HEK293T (cell line): ENCODE data around the gene AGFG2.
"Not testable (repeated sequence)": the region's sequence is repeated elsewhere in the genome, so short reads cannot be mapped to it uniquely, and the experiment has no call there.

Experiments used
- BHLHE40 ChIP-seq: fragments of 450-650 bp; IDR thresholded peaks from 2 replicates; pipeline ENCODE4 v1.6.1; 2016; ENCODE audit warnings: mild to moderate bottlenecking, moderate library complexity, borderline replicate concordance
- CTBP1 ChIP-seq: fragments of 450-650 bp; IDR thresholded peaks from 2 replicates; pipeline ENCODE4 v1.6.1; 2016; ENCODE audit warnings: borderline replicate concordance
- ELF4 ChIP-seq: fragments of 450-650 bp; IDR thresholded peaks from 2 replicates; pipeline ENCODE4 v1.6.1; 2017; ENCODE audit warnings: antibody characterized with exemption
- FOXA1 ChIP-seq: fragments of 450-650 bp; IDR thresholded peaks from 2 replicates; pipeline ENCODE4 v1.6.1; 2016; ENCODE audit warnings: mild to moderate bottlenecking
- FOXK2 ChIP-seq: fragments of 450-650 bp; IDR thresholded peaks from 2 replicates; pipeline ENCODE4 v1.6.1; 2016; ENCODE audit warnings: mild to moderate bottlenecking
- FOXM1 ChIP-seq: fragments of 450-650 bp; IDR thresholded peaks from 2 replicates; pipeline ENCODE4 v1.6.1; 2017; ENCODE audit warnings: mild to moderate bottlenecking, borderline replicate concordance
- HDGF ChIP-seq: fragments of 450-650 bp; IDR thresholded peaks from 2 replicates; pipeline ENCODE4 v1.6.1; 2017; ENCODE audit warnings: antibody characterized with exemption, borderline replicate concordance
- L3MBTL2 ChIP-seq: fragments of 450-650 bp; conservative IDR thresholded peaks from 2 replicates; pipeline ENCODE4 v1.6.1; 2016; ENCODE audit warnings: mild to moderate bottlenecking
- SP1 ChIP-seq: fragments of 450-650 bp; IDR thresholded peaks from 2 replicates; pipeline ENCODE4 v1.6.1; 2017
- SUZ12 ChIP-seq: fragments of 450-650 bp; IDR thresholded peaks from 2 replicates; pipeline ENCODE4 v1.6.1; 2016; ENCODE audit warnings: mild to moderate bottlenecking
- TARDBP ChIP-seq: fragments of 450-650 bp; IDR thresholded peaks from 2 replicates; pipeline ENCODE4 v1.6.1; 2016
- TF ChIP-seq, protein P1 (sequence below): fragments of 450-650 bp; IDR thresholded peaks from 2 replicates; pipeline ENCODE4 v1.6.1; 2016

DNA sequence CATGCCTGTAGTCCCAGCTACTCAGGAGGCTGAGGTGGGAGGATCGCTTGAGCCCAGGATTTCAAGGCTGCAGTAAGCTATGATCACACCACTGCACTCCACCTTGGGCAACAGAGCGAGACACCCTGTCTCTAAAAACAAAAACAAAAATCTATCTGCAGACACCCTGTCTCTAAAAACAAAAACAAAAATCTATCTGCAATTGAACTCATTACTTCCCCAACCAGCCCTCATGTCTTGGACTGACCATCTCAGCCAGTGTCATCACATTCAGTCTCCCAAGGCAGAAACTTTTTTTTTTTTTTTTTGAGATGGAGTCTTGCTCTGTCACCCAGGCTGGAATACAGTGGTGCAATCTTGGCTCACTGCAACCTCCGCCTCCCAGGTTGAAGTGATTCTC is 35.0 kb upstream of the AGFG2 start:
- not testable (repeated sequence) for TF ChIP-seq SP1, FOXA1, HDGF, FOXK2, FOXM1, BHLHE40, CTBP1, TARDBP, L3MBTL2, ELF4, SUZ12
- TF ChIP-seq, protein P1, sequence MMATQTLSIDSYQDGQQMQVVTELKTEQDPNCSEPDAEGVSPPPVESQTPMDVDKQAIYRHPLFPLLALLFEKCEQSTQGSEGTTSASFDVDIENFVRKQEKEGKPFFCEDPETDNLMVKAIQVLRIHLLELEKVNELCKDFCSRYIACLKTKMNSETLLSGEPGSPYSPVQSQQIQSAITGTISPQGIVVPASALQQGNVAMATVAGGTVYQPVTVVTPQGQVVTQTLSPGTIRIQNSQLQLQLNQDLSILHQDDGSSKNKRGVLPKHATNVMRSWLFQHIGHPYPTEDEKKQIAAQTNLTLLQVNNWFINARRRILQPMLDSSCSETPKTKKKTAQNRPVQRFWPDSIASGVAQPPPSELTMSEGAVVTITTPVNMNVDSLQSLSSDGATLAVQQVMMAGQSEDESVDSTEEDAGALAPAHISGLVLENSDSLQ = not testable (repeated sequence)
